Measurements from ENCODE around the gene LZTS2.

GRCh38 chr10:100980311-100980710, 19.3 kb upstream of the LZTS2 start:
- TF ChIP-seq GATA2 (IDR thresholded peaks at IDR 0.05; ENCODE audit: low read depth, low read length) (no peak), GATA3 (IDR thresholded peaks at IDR 0.05; ENCODE audit: low read depth, low read length) (no peak)

Data from SH-SY5Y (cell line).